GM19240 (cell line): ENCODE data around the gene CHST1.

Source experiments
- DNase-seq: peaks from one replicate; pipeline ENCODE4 v3.0.0; 2011; ENCODE audit warnings: low spot score; ENCODE audit not compliant: insufficient read length

Gene CHST1

GRCh38 chr11:45646275-45646927 lies 19.0 kb downstream of the CHST1 start:
- DNase-seq, result no peak

- no peak for DNase-seq
These were observed 20.2 kb downstream of the CHST1 start for GRCh38 chr11:45644981-45645889.

GRCh38 chr11:45643598-45644260 lies 21.7 kb downstream of the CHST1 start:
- DNase-seq, result no peak

- DNase-seq, result no peak
These were observed 23.5 kb downstream of the CHST1 start for GRCh38 chr11:45641961-45642360.

- no peak for DNase-seq
These were observed 27.4 kb downstream of the CHST1 start for GRCh38 chr11:45638051-45638450.

- no peak for DNase-seq
These were observed 29.5 kb downstream of the CHST1 start for GRCh38 chr11:45635907-45636306.

- DNase-seq, result no peak
These were observed 39.8 kb downstream of the CHST1 start for GRCh38 chr11:45625611-45626010.

- no peak for DNase-seq
These were observed 41.3 kb downstream of the CHST1 start for GRCh38 chr11:45624095-45624494.

- no peak for DNase-seq
These were observed 42.6 kb downstream of the CHST1 start for GRCh38 chr11:45622861-45623260.

GRCh38 chr11:45622283-45622682 lies 43.1 kb downstream of the CHST1 start:
- DNase-seq, result no peak

- DNase-seq, result no peak
These were observed 43.8 kb downstream of the CHST1 start for GRCh38 chr11:45621588-45621987.

- DNase-seq, result no peak
These were observed 45.2 kb downstream of the CHST1 start for GRCh38 chr11:45620243-45620642.

GRCh38 chr11:45618897-45619296 lies 46.5 kb downstream of the CHST1 start:
- no peak for DNase-seq

- no peak for DNase-seq
These were observed 47.4 kb downstream of the CHST1 start for GRCh38 chr11:45617871-45618601.

- no peak for DNase-seq
These were observed 48.4 kb downstream of the CHST1 start for GRCh38 chr11:45616802-45617549.

GRCh38 chr11:45615182-45615792 lies 50.1 kb downstream of the CHST1 start:
- no peak for DNase-seq

- DNase-seq, result no peak
These were observed 51.1 kb downstream of the CHST1 start for GRCh38 chr11:45614196-45614828.

- no peak for DNase-seq
These were observed 54.8 kb downstream of the CHST1 start for GRCh38 chr11:45610627-45611026.

- DNase-seq, result no peak
These were observed 55.5 kb downstream of the CHST1 start for GRCh38 chr11:45609902-45610301.

- DNase-seq, result no peak
These were observed 56.1 kb downstream of the CHST1 start for GRCh38 chr11:45609337-45609736.
